ENCODE measurements around the gene ARHGAP44. TPM values are rescaled to one million over a fixed set of nuclear protein-coding genes. Genes with fewer than 3 reads are reported as not detected.

Gene ARHGAP44
- total RNA-seq, 6 donors from 2014 or later = 36.3 to 56.4 (median 41.8) TPM

GRCh38 chr17:12769981-12770380 lies 19.3 kb upstream of the ARHGAP44 start:
- no peaks in the 10 kb centered on the region for H3K9me3 ChIP-seq
- ATAC-seq (ENCODE audit: low FRiP score in 2 of 2) (no peak), DNase-seq (no peak)
- TF ChIP-seq CTCF (IDR thresholded peaks at IDR 0.05) (no peak), POLR2AphosphoS5 (IDR thresholded peaks at IDR 0.05) (no peak), EP300 (IDR thresholded peaks at IDR 0.05) (no peak), POLR2A (IDR thresholded peaks at IDR 0.05) (no peak)
- 88 to 89% methylated on average over 6 of the region's 6 CpGs for WGBS, 2 donors
- H3K27me3 ChIP-seq = no peaks in the 10 kb centered on the region
- no peak overlapping the region for H3K4me3 ChIP-seq
- H3K27ac ChIP-seq = no peak overlapping the region
- no peaks in the 10 kb centered on the region for H3K36me3 ChIP-seq
- no peaks in the 10 kb centered on the region for H3K4me1 ChIP-seq

- no peak for TF ChIP-seq CTCF (IDR thresholded peaks at IDR 0.05)
- no peak for TF ChIP-seq EP300 (IDR thresholded peaks at IDR 0.05)
- TF ChIP-seq POLR2AphosphoS5 (IDR thresholded peaks at IDR 0.05) = no peak
- no peak for TF ChIP-seq POLR2A (IDR thresholded peaks at IDR 0.05)
- H3K27ac ChIP-seq = no peak overlapping the region
- H3K27me3 ChIP-seq = no peaks in the 10 kb centered on the region
- ATAC-seq (ENCODE audit: low FRiP score in 2 of 2) = no peak
- 64 to 69% methylated on average over 1 of the region's 1 CpG for WGBS, 2 donors
- no peak overlapping the region for H3K4me3 ChIP-seq
- no peaks in the 10 kb centered on the region for H3K9me3 ChIP-seq
- no peaks in the 10 kb centered on the region for H3K36me3 ChIP-seq
- H3K4me1 ChIP-seq = no peaks in the 10 kb centered on the region
- DNase-seq = no peak
Observed at GRCh38 chr17:12773153-12773552, 16.1 kb upstream of the ARHGAP44 start.

GRCh38 chr17:12789075-12789480 lies 220 bp upstream of the ARHGAP44 start:
- Histone ChIP-seq H3K4me1 (peaks cover 0 to 22% (median 7%) of the 10 kb centered on the region in 4 donors), H3K4me3 (peak overlapping the region; percentile 31 to 81 (median 76)), H3K27ac (peak overlapping the region; percentile 61 to 85 (median 82)), H3K27me3 (peaks cover 0 to 9% (median 0%) of the 10 kb centered on the region in 4 donors), H3K9me3 (no peaks in the 10 kb centered on the region), H3K36me3 (no peaks in the 10 kb centered on the region)
- WGBS, 2 donors = 2% methylated on average over 9 to 16 of the region's 16 CpGs
- no peak for TF ChIP-seq EP300 (IDR thresholded peaks at IDR 0.05)
- no peak for ATAC-seq (ENCODE audit: low FRiP score in 2 of 2)
- no peak for DNase-seq

- 8 to 16% methylated on average over 21 to 27 of the region's 27 CpGs for WGBS, 2 donors
- Histone ChIP-seq H3K4me3 (peak overlapping the region; percentile 31 to 81 (median 76)), H3K9me3 (no peaks in the 10 kb centered on the region), H3K27ac (peak overlapping the region; percentile 61 to 85 (median 82)), H3K27me3 (peaks cover 0 to 9% (median 0%) of the 10 kb centered on the region in 4 donors), H3K4me1 (peaks cover 0 to 22% (median 7%) of the 10 kb centered on the region in 4 donors), H3K36me3 (no peaks in the 10 kb centered on the region)
- peak; percentile 37 to 88 for ATAC-seq (ENCODE audit: low FRiP score in 2 of 2)
- peak; percentile 11 to 76 for DNase-seq
- TF ChIP-seq POLR2AphosphoS5 (IDR thresholded peaks at IDR 0.05) = no peak
- TF ChIP-seq EP300 (IDR thresholded peaks at IDR 0.05) = peak in 2 of 4 donors; percentile 23 to 57
- TF ChIP-seq POLR2A (IDR thresholded peaks at IDR 0.05) = peak in 2 of 4 donors; percentile 30 to 48
Observed at GRCh38 chr17:12790249-12791106, 1.2 kb downstream of the ARHGAP44 start.

- peaks cover 0 to 17% (median 5%) of the 10 kb centered on the region in 4 donors for H3K4me1 ChIP-seq
- no peak overlapping the region for H3K4me3 ChIP-seq
- ATAC-seq (ENCODE audit: low FRiP score in 2 of 2) (no peak), DNase-seq (no peak)
- 58 to 70% methylated on average over 6 of the region's 6 CpGs for WGBS, 2 donors
- TF ChIP-seq CTCF (IDR thresholded peaks at IDR 0.05) = no peak
- H3K9me3 ChIP-seq = no peaks in the 10 kb centered on the region
- H3K36me3 ChIP-seq = no peaks in the 10 kb centered on the region
- no peaks in the 10 kb centered on the region for H3K27me3 ChIP-seq
- H3K27ac ChIP-seq = peak overlapping the region in 1 of 4 donors; percentile 27
Observed at GRCh38 chr17:12794919-12795532, 5.7 kb downstream of the ARHGAP44 start.
